Lower leg skin (tissue), 4 donors: Measurements from ENCODE around the gene UBASH3A. TPM values are rescaled to one million over a fixed set of nuclear protein-coding genes. Genes with fewer than 3 reads are reported as not detected.
A peak's percentile ranks its signal among the peaks of the same experiment; 100 is the strongest.

Experiments used
- DNase-seq, 2 donors: peaks; one replicate each; pipeline ENCODE4 v3.0.0-alpha.2; 2019; ENCODE audit warnings: low spot score in 2 of 2
- H3K4me3 ChIP-seq: fragments of 200-600 bp; sonication (generic); 2 replicates; pipeline ENCODE4 v1.5.1; 2017; ENCODE audit warnings: mild to moderate bottlenecking, low read depth; ENCODE audit not compliant: poor library complexity, severe bottlenecking
- POLR2A ChIP-seq, 2 donors: fragments of 450-650 bp; IDR thresholded peaks; one replicate each; pipeline ENCODE4 v1.6.1; 2016 to 2017; ENCODE audit warnings: antibody characterized with exemption in 2 of 2, mild to moderate bottlenecking in 1 of 2, moderate library complexity in 1 of 2
- WGBS, 2 donors: methylation state at CpG; one replicate each; pipeline ENCODE4 v1.1.5; 2018; 5-methylcytosine and 5-hydroxymethylcytosine counted together
- intact Hi-C: fragments of 100-400 bp; cut with DNase I; formaldehyde crosslinking; loops from one replicate; pipeline ENCODE4 v1.15.0; 2023; ENCODE audit warnings: low total_unique reads
- total RNA-seq, 4 donors: library from RNA; depleted of rRNA; stranded (reverse); fragments of >200 nt; gene quantifications; one replicate each; pipeline ENCODE4 v1.1.0, GENCODE V29; 2016
- TF ChIP-seq, protein P1 (sequence below), 3 donors: fragments of 450-650 bp; IDR thresholded peaks; one replicate each; pipeline ENCODE4 v1.5.1; 2016; ENCODE audit warnings: antibody characterized with exemption in 3 of 3, mild to moderate bottlenecking in 3 of 3, moderate library complexity in 2 of 3

UBASH3A gene
- total RNA-seq, 4 donors from 2014 or later, result 0.23 TPM; not detected in 3

- H3K4me3 ChIP-seq, result no peak overlapping the region
- 73 to 85% methylated on average over 7 of the region's 7 CpGs for WGBS, 2 donors
- no peak for DNase-seq
- TF ChIP-seq POLR2A (IDR thresholded peaks at IDR 0.05), result no peak
- intact Hi-C loops, result no loop called here
These were observed 5.7 kb downstream of the UBASH3A start for GRCh38 chr21:42409366-42409765.

GRCh38 chr21:42411197-42411869, 7.6 kb downstream of the UBASH3A start:
- intact Hi-C loops, result no loop called here
- no peak overlapping the region for H3K4me3 ChIP-seq
- no peak for TF ChIP-seq POLR2A (IDR thresholded peaks at IDR 0.05)
- TF ChIP-seq, protein P1, sequence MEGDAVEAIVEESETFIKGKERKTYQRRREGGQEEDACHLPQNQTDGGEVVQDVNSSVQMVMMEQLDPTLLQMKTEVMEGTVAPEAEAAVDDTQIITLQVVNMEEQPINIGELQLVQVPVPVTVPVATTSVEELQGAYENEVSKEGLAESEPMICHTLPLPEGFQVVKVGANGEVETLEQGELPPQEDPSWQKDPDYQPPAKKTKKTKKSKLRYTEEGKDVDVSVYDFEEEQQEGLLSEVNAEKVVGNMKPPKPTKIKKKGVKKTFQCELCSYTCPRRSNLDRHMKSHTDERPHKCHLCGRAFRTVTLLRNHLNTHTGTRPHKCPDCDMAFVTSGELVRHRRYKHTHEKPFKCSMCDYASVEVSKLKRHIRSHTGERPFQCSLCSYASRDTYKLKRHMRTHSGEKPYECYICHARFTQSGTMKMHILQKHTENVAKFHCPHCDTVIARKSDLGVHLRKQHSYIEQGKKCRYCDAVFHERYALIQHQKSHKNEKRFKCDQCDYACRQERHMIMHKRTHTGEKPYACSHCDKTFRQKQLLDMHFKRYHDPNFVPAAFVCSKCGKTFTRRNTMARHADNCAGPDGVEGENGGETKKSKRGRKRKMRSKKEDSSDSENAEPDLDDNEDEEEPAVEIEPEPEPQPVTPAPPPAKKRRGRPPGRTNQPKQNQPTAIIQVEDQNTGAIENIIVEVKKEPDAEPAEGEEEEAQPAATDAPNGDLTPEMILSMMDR (IDR thresholded peaks at IDR 0.05), result no peak
- DNase-seq, result no peak
- WGBS, 2 donors, result 41 to 47% methylated on average over 7 of the region's 7 CpGs

GRCh38 chr21:42411891-42412635, 8.4 kb downstream of the UBASH3A start:
- WGBS, 2 donors, result 48 to 55% methylated on average over 17 of the region's 21 CpGs
- peak in 1 of 2 donors; percentile 77 for DNase-seq
- TF ChIP-seq, protein P1 (IDR thresholded peaks at IDR 0.05), result no peak
- TF ChIP-seq POLR2A (IDR thresholded peaks at IDR 0.05), result no peak
- no peak overlapping the region for H3K4me3 ChIP-seq
- intact Hi-C loops, result no loop called here

DNA sequence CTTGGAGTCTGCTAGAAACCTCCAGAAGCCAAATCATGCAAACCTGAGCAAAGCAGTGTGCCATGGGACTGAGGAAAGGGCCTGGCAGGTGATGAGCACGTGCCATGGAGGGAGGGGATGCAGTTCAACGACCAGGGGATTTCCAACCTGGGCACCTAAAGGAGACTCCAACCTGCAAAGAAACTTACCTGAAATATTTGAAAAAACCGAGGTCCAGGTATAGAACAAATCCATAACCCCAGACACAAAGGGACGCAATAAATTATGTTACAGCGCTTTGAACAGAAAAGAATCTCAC, 8.9 kb downstream of the UBASH3A start:
- H3K4me3 ChIP-seq, result no peak overlapping the region
- DNase-seq, result no peak
- intact Hi-C loops, result no loop called here
- 72 to 75% methylated on average over 5 of the region's 5 CpGs for WGBS, 2 donors
- TF ChIP-seq, protein P1 (IDR thresholded peaks at IDR 0.05), result no peak
- no peak for TF ChIP-seq POLR2A (IDR thresholded peaks at IDR 0.05)

DNA sequence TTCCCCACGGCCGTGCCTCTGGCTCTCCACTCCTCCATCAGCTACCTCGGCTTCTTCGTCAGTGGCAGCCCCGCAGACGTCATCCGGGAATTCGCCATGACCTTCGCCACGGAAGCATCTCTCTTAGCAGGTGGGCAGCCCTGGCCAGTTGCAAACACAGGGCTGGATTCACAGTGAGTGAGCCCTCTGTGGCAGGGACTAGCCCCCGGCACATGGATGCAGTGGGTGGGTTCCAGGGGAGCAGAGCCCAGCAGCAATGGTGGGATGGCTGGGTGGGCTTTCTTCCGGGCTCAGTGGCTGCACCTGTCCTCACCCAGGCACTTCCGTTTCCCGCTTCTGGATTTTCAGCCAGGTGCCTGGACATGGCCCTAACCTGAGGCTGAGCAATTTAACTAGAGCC, 9.4 kb downstream of the UBASH3A start:
- TF ChIP-seq, protein P1 (IDR thresholded peaks at IDR 0.05), result no peak
- TF ChIP-seq POLR2A (IDR thresholded peaks at IDR 0.05), result no peak
- intact Hi-C loops, result no loop called here
- H3K4me3 ChIP-seq, result no peak overlapping the region
- DNase-seq, result peak in 1 of 2 donors; percentile 62
- 86 to 91% methylated on average over 14 of the region's 14 CpGs for WGBS, 2 donors

DNA sequence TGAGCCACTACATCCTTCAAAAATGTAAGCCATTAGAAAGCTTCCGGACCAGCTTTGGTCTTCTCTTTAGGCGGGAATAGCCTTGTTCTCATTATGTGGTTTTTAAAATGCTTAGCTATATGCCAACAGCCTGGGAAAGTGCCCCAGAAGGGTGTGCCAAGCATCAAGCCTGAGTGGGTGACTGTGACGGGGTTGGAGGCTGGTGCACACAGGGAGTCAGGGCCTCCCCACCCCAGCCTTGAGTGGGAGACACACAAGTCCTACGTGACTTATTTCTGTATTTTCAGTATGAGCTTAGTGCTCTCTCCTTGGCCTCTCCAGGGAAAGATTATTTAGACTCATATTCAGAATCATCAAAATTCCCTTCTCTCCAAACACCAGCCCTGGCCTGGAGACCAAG, 9.8 kb downstream of the UBASH3A start:
- intact Hi-C loops, result no loop called here
- 71 to 87% methylated on average over 4 of the region's 4 CpGs for WGBS, 2 donors
- no peak overlapping the region for H3K4me3 ChIP-seq
- TF ChIP-seq, protein P1 (IDR thresholded peaks at IDR 0.05), result no peak
- no peak for TF ChIP-seq POLR2A (IDR thresholded peaks at IDR 0.05)
- DNase-seq, result peak in 1 of 2 donors; percentile 75
